ENCODE results near the gene PLAAT5. TPM values are rescaled to one million over a fixed set of nuclear protein-coding genes. Genes with fewer than 3 reads are reported as not detected.

The PLAAT5 gene
- total and polyA plus RNA-seq, 2 of the 13 experiments (the other 11 are each of a cell fraction or from before 2014, with no cell fraction given) = not detected

GRCh38 chr11:63491636-63492372 lies 837 bp upstream of the PLAAT5 start (continued):
- no peak for TF ChIP-seq TAF1 (CRISPR knock-in tag; IDR thresholded peaks at IDR 0.05)
- no peak for TF ChIP-seq CHD4 (IDR thresholded peaks at IDR 0.05; ENCODE audit: borderline replicate concordance, low read length)
- TF ChIP-seq HNF1A (IDR thresholded peaks at IDR 0.05; ENCODE audit: low read depth) = no peak
- peak; percentile 38; the same call in 1 of the 2 replicates for TF ChIP-seq HNF1A (CRISPR knock-in tag; IDR thresholded peaks at IDR 0.05; ENCODE audit: borderline replicate concordance)
- TF ChIP-seq FOXA1 (IDR thresholded peaks at IDR 0.05) = no peak
- TF ChIP-seq FOXA1 (CRISPR knock-in tag; IDR thresholded peaks at IDR 0.05) = peak; percentile 80
- 0 out of 2 replicates have a peak, but pooled peaks have one; percentile 11 for TF ChIP-seq HNF4G (IDR thresholded peaks at IDR 0.05; ENCODE audit: borderline replicate concordance, low read depth, low read length)
- no peak for TF ChIP-seq HNF4G (CRISPR knock-in tag; IDR thresholded peaks at IDR 0.05; ENCODE audit: borderline replicate concordance, low read depth)
- TF ChIP-seq MBNL3 (CRISPR knock-in tag; conservative IDR thresholded peaks at IDR 0.05) = no peak
- TF ChIP-seq ZNF234 (CRISPR knock-in tag; conservative IDR thresholded peaks at IDR 0.05) = no peak
- no peak for TF ChIP-seq ZNF225 (CRISPR knock-in tag; IDR thresholded peaks at IDR 0.05)
- TF ChIP-seq ATF5 (CRISPR knock-in tag; IDR thresholded peaks at IDR 0.05; ENCODE audit: low read depth) = no peak
- no peak for TF ChIP-seq ZBED4 (CRISPR knock-in tag; IDR thresholded peaks at IDR 0.05; ENCODE audit: borderline replicate concordance)
- TF ChIP-seq PATZ1 (CRISPR knock-in tag; IDR thresholded peaks at IDR 0.05) = peak; percentile 79
- no peak for TF ChIP-seq ZNF552 (CRISPR knock-in tag; IDR thresholded peaks at IDR 0.05; ENCODE audit: borderline replicate concordance)
- TF ChIP-seq MED13 (CRISPR knock-in tag; IDR thresholded peaks at IDR 0.05) = no peak
- TF ChIP-seq ATF7 (IDR thresholded peaks at IDR 0.05) = no peak
- TF ChIP-seq ATF7 (CRISPR knock-in tag; IDR thresholded peaks at IDR 0.05) = no peak
- TF ChIP-seq PHF21A (CRISPR knock-in tag; IDR thresholded peaks at IDR 0.05) = 0 out of 2 replicates have a peak, but pooled peaks have one; percentile 16

Data from HepG2 (cell line).